Measurements from ENCODE around the gene RASSF8. TPM values are rescaled to one million over a fixed set of nuclear protein-coding genes. Genes with fewer than 3 reads are reported as not detected.
A peak's percentile ranks its signal among the peaks of the same experiment; 100 is the strongest.

The RASSF8 gene
- total RNA-seq (58.3 and 59.3 TPM in 2 replicates), polyA plus RNA-seq (9.0 and 11.1 TPM in 2 replicates), polyA minus RNA-seq (77.4 and 82.4 TPM in 2 replicates), Bru-seq, nascent RNA (percentile 93 among the genes with signal in this experiment), BruChase-seq, experiment 1, labeled RNA remaining after a 6-hour chase (percentile 84 among the genes with signal in this experiment), BruChase-seq, experiment 2, labeled RNA remaining after a 2-hour chase (percentile 91 among the genes with signal in this experiment)
- 12.0 and 12.8 TPM in 2 replicates for polyA plus RNA-seq (2011; cell fraction: cytosol; rRNA removed)
- polyA plus RNA-seq (2011; cell fraction: nucleus; rRNA removed) = 23.2 and 24.5 TPM in 2 replicates
- polyA plus RNA-seq (2012) = 28.5 and 39.2 TPM in 2 replicates
- 33.1 TPM for polyA minus RNA-seq (2011; cell fraction: cytosol; rRNA and poly(A)+ RNA removed)
- polyA minus RNA-seq (2011; cell fraction: nucleus; rRNA and poly(A)+ RNA removed) = 69.4 and 85.4 TPM in 2 replicates
- long read RNA-seq, full-length matches to known transcripts = 7 of 39 reads
- long read RNA-seq, partial matches to known transcripts = 5 of 39 reads
- long read RNA-seq, other reads (novel, unspliced or antisense) = 27 of 39 reads

GRCh38 chr12:25958428-25959070 is at the start of gene RASSF8:
Gene RASSF8 (plus strand): TSS chr12:25958682. CDS start chr12:26055344, 96,662 bp downstream.
- no peak for FAIRE-seq

More at GRCh38 chr12:25958428-25959070, at the start of gene RASSF8:
- no TSS peak for BruUV-seq (replicated peaks)
- Histone ChIP-seq H3K79me2 (ENCODE audit: control insufficient read depth, insufficient read depth, low read length) (peaks cover 46% of the 10 kb centered on the region), H3K27me3 (ENCODE audit: control insufficient read depth in 2 of 2, insufficient read depth in 2 of 2, low read length in 2 of 2) (no peaks in the 10 kb centered on the region), H4K20me1 (replicated peaks; ENCODE audit: control insufficient read depth, extremely low read depth, insufficient read depth, low read length) (peaks cover 6% of the 10 kb centered on the region), H2AFZ (ENCODE audit: low read depth, low read length) (peak within 1 kb of the TSS; percentile 63), H3K9ac (replicated peaks; ENCODE audit: extremely low read depth, insufficient read depth, low read length) (peak within 1 kb of the TSS; percentile 98), H3K4me3 (replicated peaks in 1 of 3; ENCODE audit: insufficient read depth in 1 of 3, low read depth in 1 of 3, low read length in 3 of 3) (peak within 1 kb of the TSS; percentile 95 to 100 (median 100)), H3K36me3 (ENCODE audit: control insufficient read depth in 2 of 2, extremely low read depth in 1 of 2, insufficient read depth in 2 of 2, low read length in 2 of 2) (peaks cover 1% of the 10 kb centered on the region in 2 experiments), H3K9me1 (replicated peaks; ENCODE audit: control insufficient read depth, extremely low read depth, insufficient read depth, low read length) (no peaks in the 10 kb centered on the region), H3K4me2 (ENCODE audit: insufficient read depth, low read length) (peak within 1 kb of the TSS; percentile 99), H3K4me1 (ENCODE audit: control insufficient read depth, extremely low read depth, insufficient read depth, low read length) (peaks cover 20% of the 10 kb centered on the region), H3K27ac (ENCODE audit: insufficient read depth, low read depth, low read length) (peak within 1 kb of the TSS; percentile 95), H3K9me3 (replicated peaks; ENCODE audit: control insufficient read depth, insufficient read depth, low read length) (no peaks in the 10 kb centered on the region)
- POLR2A ChIA-PET = interaction anchor here (0.6 to 2.1 kb wide), 2 partner anchors 15 to 40 kb away, joined by 3 to 4 read pairs; no protein-coding TSS in a partner anchor
- no peak for TF ChIP-seq MAX (IDR thresholded peaks at IDR 0.05; ENCODE audit: insufficient read depth, insufficient read length)
- TF ChIP-seq POLR2AphosphoS5 (IDR thresholded peaks at IDR 0.05; ENCODE audit: insufficient read depth, low read depth, low read length) = peak; percentile 82
- TF ChIP-seq GATA2 (IDR thresholded peaks at IDR 0.05; ENCODE audit: insufficient read depth, insufficient read length, low read depth, low read length) = no peak
- no peak for TF ChIP-seq JUN (IDR thresholded peaks at IDR 0.05; ENCODE audit: borderline replicate concordance, insufficient read depth, insufficient read length, low read depth)
- TF ChIP-seq FOS (IDR thresholded peaks at IDR 0.05; ENCODE audit: borderline replicate concordance, insufficient read depth, low read length) = no peak
- TF ChIP-seq CTCF (IDR thresholded peaks at IDR 0.05; ENCODE audit: extremely low read depth in 1 of 2, insufficient read depth in 1 of 2, low read depth in 1 of 2, low read length in 2 of 2) = no peak
- no peak for TF ChIP-seq MYC (IDR thresholded peaks at IDR 0.05; ENCODE audit: low read depth, low read length)
- no peak for TF ChIP-seq EZH2 (IDR thresholded peaks at IDR 0.05; ENCODE audit: borderline replicate concordance, low read depth, low read length, severe bottlenecking)
- TF ChIP-seq POLR2A (IDR thresholded peaks at IDR 0.05; ENCODE audit: low read depth, low read length) = peak; percentile 4
- peak; percentile 74 for DNase-seq (ENCODE audit: low read depth, low spot score)
- dilution Hi-C loops (cut with MboI; ENCODE audit: extremely low pct_ligation_motif_present, low sequenced_read_pairs) = no loop called here
- CTCF ChIA-PET = interaction anchor here (0.9 to 4.8 kb wide), 24 partner anchors 10 to 717 kb away, joined by 3 to 52 read pairs (median 6); no protein-coding TSS in a partner anchor
- intact Hi-C loops (cut with micrococcal nuclease) = loop anchor here (1.0 to 10.0 kb wide), 14 partner anchors 30 to 522 kb away; no protein-coding TSS in a partner anchor

Measured in endothelial cell of umbilical vein (primary cell).